Head of caudate nucleus (tissue), 42 donors: ENCODE data around the gene CADPS2.

ENCODE experiments used
- DNase-seq, 42 donors: peaks; one replicate each; pipeline versions ENCODE4 v3.0.0 to v3.0.0-alpha.2; 2020 to 2021; ENCODE audit warnings: mixed read lengths in 7 of 42
- intact Hi-C: fragments of 100-400 bp; cut with DNase I; formaldehyde crosslinking; loops from one replicate; pipeline ENCODE4 v1.15.0; 2022

The CADPS2 gene

GRCh38 chr7:122577449-122578003 lies 308.7 kb downstream of the CADPS2 start:
- no peak for DNase-seq
- intact Hi-C loops: no loop called here

- intact Hi-C loops: no loop called here
- no peak for DNase-seq
These were observed 313.6 kb downstream of the CADPS2 start for GRCh38 chr7:122572706-122573105.

- intact Hi-C loops: no loop called here
- no peak for DNase-seq
These were observed 324.9 kb downstream of the CADPS2 start for GRCh38 chr7:122561326-122561725.

- intact Hi-C loops: no loop called here
These were observed 329.3 kb downstream of the CADPS2 start for GRCh38 chr7:122556873-122557542.

GRCh38 chr7:122556219-122556618 lies 330.0 kb downstream of the CADPS2 start:
- DNase-seq: no peak
- intact Hi-C loops: no loop called here

More at GRCh38 chr7:122556873-122557542, 329.3 kb downstream of the CADPS2 start:
- DNase-seq: no peak

GRCh38 chr7:122553761-122554160 lies 332.5 kb downstream of the CADPS2 start:
- DNase-seq: no peak
- intact Hi-C loops: no loop called here

GRCh38 chr7:122552769-122553168 lies 333.5 kb downstream of the CADPS2 start:
- no peak for DNase-seq
- intact Hi-C loops: no loop called here

GRCh38 chr7:122550545-122550944 lies 335.7 kb downstream of the CADPS2 start:
- intact Hi-C loops: no loop called here
- no peak for DNase-seq

- intact Hi-C loops: no loop called here
- DNase-seq: no peak
These were observed 336.7 kb downstream of the CADPS2 start for GRCh38 chr7:122549578-122549977.

- no peak for DNase-seq
- intact Hi-C loops: no loop called here
These were observed 339.8 kb downstream of the CADPS2 start for GRCh38 chr7:122546496-122546895.

- DNase-seq: peak in 35 of 42 donors; percentile 11 to 63 (median 30)
- intact Hi-C loops: no loop called here
These were observed 341.8 kb downstream of the CADPS2 start for GRCh38 chr7:122544463-122544862.

GRCh38 chr7:122543891-122544290 lies 342.4 kb downstream of the CADPS2 start:
- intact Hi-C loops: no loop called here
- no peak for DNase-seq

GRCh38 chr7:122543166-122543565 lies 343.1 kb downstream of the CADPS2 start:
- DNase-seq: no peak
- intact Hi-C loops: no loop called here

- intact Hi-C loops: no loop called here
- no peak for DNase-seq
These were observed 351.2 kb downstream of the CADPS2 start for GRCh38 chr7:122535086-122535485.

- intact Hi-C loops: loop anchor here (5.0 kb wide), 1 partner anchor 310 kb away; no protein-coding TSS in a partner anchor
- peak in 1 of 42 donors; percentile 2 for DNase-seq
These were observed 353.6 kb downstream of the CADPS2 start for GRCh38 chr7:122532406-122533269.

GRCh38 chr7:122528879-122529481 lies 357.3 kb downstream of the CADPS2 start:
- intact Hi-C loops: no loop called here
- peak in 1 of 42 donors; percentile 6 for DNase-seq

GRCh38 chr7:122525355-122525754 lies 360.9 kb downstream of the CADPS2 start:
- intact Hi-C loops: no loop called here
- DNase-seq: no peak

GRCh38 chr7:122521767-122522166 lies 364.5 kb downstream of the CADPS2 start:
- intact Hi-C loops: no loop called here
- DNase-seq: no peak

GRCh38 chr7:122520971-122521555 lies 365.2 kb downstream of the CADPS2 start:
- DNase-seq: no peak
- intact Hi-C loops: no loop called here
